NCI-H2196 treated with DMSO at 0.1 percent for 48 hours (cell line): ENCODE measurements around the gene KIF2B.
"Not testable (repeated sequence)": the region's sequence is repeated elsewhere in the genome, so short reads cannot be mapped to it uniquely, and the experiment has no call there.

Source experiments
- DNase-seq: peaks from one replicate; lab custom pipeline; 2025; ENCODE audit not compliant: unreplicated experiment; lab: John Stamatoyannopoulos, UW

KIF2B gene, protein sequence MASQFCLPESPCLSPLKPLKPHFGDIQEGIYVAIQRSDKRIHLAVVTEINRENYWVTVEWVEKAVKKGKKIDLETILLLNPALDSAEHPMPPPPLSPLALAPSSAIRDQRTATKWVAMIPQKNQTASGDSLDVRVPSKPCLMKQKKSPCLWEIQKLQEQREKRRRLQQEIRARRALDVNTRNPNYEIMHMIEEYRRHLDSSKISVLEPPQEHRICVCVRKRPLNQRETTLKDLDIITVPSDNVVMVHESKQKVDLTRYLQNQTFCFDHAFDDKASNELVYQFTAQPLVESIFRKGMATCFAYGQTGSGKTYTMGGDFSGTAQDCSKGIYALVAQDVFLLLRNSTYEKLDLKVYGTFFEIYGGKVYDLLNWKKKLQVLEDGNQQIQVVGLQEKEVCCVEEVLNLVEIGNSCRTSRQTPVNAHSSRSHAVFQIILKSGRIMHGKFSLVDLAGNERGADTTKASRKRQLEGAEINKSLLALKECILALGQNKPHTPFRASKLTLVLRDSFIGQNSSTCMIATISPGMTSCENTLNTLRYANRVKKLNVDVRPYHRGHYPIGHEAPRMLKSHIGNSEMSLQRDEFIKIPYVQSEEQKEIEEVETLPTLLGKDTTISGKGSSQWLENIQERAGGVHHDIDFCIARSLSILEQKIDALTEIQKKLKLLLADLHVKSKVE

DNA sequence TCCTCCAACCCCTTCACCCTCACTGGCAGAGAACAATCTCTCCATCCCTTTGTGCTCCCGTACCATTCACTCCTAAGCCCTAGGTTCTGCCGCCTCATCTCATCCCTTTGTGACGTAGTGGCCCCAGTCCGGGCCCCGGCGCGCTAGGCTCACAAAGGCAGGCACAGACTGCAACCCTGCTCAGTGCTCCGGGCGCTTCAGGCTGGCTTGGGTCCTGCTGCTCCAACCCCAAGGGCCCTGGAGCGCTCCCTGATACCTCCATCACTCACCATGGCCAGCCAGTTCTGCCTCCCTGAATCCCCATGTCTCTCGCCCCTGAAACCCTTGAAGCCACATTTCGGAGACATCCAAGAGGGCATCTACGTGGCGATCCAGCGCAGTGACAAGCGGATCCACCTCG is at the start of gene KIF2B:
KIF2B (plus strand) TSS at position 164 of the 400 bp plus-strand sequence; CDS start at position 271, 107 bp downstream.
- no peak for DNase-seq

DNA sequence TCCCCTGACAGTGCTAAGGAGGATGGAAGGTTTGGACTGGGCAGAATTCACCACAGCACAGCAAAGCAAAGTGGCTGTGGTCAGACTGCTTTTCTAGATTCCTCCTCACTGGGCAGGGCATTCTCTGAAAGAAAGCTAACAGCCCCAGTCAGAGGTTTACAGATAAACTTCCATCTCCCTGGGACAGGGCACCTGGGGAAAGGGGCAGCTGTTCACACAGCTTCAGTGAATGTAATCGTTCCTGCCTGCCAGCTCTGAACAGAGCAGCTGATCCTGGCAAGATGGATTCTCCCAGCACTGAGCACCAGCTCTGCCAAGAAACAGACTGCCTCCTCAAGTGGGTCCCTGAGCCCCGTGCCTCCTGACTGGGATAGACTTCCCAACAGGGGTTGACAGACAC is 42.4 kb upstream of the KIF2B start:
- DNase-seq = no peak

DNA sequence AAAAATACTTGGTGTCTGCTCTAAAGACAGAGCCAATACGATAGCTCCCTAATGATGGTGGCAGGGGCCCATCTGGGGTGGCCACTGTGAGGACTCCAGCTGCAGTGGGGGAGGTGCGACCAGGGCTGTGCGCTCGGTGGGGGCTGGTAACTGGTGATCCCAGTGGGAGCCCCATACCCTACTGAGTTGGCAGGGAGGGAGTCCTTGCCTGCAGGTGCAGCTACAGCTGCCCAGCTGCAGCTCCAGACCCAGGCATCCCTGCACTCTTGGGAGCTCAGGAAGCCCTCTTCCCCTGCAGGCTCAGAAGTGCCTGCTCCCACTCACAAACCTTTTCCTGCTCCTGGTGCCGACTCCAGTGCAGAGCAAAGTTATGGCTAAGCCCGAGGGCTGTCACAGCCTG is 31.2 kb upstream of the KIF2B start:
- DNase-seq = no peak

DNA sequence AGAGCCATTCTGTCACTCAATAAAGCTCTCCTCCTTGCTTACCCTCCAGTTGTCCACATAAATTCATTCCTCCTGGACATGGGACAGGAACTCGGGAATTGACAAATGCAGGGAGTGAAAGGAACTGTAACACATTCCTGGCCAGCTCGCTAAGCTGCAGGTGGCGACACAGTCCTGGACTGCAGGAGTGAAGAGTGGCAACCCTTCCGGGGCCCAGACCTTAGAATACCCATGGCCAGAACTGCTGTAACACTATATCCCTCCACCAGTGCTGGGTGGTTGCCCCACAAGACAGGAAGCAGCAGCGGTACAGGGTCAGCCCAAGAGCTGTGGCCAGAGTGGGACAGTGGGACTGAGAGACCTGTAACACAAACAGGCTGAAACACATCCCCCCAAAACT is 30.3 kb upstream of the KIF2B start:
- no peak for DNase-seq

DNA sequence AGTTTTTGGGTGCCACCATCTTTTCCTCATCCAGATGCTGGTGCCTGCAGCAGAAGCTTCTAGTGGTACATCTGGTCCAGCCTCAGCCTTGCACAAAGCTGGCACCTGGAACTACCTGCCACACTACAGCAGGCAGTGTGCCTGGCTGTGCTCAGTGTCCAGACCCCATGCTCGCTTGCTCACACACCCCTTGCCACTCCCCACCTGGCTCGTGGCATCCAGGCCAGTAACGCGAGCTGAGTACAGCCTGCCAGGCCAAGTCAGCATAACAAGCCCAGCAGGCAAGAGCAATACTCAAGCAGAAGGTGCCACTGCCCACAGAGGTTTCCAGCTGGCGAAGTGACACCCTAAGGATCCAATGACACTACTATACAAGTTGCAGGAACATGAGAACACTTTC is 29.7 kb upstream of the KIF2B start:
- no peak for DNase-seq

DNA sequence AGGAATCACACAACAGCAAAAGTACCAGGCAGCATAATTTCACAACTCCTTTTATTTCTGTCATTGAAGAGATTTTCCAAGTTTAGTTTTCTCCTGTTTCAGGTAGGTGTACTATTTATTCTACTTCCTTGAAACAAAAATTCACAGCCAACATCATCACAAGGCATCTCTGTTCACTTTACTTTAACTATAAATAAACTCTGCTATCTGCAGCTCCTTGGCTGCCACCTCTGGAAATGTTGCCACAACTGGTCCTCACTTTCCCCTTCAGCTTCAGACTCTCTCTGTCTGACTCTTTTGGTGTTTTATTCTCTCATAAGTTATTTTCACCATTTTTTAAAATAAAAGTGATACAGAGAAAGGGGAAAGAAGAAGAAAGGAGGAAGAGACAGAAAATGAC is 27.9 kb upstream of the KIF2B start:
- no peak for DNase-seq

DNA sequence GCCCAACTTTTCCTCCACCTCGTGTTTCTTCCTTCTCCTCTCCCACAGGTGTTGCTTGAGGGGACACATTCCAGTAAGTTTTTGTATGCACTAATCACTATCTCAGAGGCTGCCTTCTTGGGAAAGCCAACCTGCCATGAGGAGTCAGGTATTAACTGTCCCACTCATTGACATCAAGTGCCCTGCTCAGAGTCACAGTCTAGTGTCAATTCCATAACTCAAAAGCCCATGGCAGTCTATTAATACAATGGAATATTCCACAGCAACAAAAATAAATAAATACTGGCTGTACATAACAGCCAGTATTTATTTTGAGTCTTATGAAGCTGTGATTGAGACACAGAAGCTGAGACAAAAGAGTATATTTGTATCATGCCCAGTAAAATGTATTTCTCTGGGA is 26.1 kb upstream of the KIF2B start:
- DNase-seq = no peak

DNA sequence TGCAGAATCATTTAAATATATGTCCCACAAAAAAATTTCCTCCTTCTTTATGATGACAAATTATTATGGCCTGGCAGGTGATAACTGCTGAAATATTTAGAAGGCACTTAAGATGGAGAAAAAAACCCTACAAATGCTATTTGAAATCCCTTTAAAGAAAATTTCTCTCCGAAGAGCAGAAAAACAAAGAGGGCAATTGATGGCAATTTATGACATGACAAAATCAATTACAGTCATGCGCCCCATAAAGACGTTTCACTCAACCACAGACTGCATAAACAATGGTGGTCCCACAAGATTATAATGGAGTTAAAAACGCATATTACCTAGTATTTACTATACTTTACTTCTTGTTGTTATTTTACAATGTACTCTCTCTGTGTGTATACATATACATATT is 25.2 kb upstream of the KIF2B start:
- DNase-seq = no peak

DNA sequence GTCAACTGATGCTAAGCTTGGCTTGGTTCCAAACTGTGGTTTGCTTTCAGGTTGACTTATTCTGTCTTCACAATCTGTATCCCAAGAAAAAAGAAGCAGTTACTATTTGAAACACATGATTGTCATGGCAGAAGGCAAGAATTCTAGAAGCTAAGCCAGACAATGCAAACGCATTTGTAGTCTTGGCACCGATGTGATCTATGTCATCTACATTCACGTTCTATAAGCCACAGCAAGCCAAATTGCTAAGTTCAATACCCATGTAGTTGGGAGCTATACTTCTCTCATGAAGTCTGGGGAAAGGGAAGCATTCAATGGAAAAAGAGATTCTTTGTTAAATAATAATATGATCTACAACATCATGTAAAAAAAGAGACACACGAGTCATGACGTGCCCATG is 18.3 kb upstream of the KIF2B start:
- no peak for DNase-seq

DNA sequence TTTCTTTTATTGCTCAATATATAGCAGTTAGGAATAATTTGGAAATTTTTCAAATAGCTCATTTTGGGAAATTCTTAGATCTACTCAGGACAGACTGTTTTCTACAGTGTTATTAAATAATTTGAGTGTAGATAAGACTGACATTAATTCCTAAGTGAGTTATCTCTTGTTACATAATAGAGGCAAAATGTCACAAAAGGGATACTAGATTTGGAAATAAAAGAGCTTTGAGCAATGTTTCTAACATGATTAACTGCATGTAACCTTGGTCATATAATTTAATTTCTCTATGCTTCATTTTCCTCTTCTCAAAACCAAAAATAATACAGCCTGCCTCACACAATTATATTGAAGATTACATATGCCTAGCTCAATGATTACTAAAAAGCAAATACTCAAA is 16.3 kb upstream of the KIF2B start:
- no peak for DNase-seq

DNA sequence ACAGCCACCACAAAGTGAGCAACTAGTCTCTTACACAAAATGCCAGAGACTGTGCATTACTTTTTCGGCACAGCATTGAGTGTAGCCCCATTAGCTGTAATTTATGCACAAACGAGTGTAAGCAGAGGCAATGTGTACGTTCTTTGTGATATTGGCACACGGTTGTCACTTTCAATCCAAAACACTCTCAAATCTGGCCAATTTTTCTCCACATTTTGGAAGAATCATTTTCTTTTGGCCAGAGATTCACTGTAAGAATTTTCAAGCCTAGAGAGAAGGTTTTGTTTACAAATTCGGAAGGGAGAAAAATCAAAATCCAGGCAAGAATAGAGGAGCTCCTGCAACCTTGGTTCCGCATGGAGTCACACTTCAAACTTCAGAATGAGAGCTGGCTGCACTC is 15.4 kb upstream of the KIF2B start:
- DNase-seq = no peak

DNA sequence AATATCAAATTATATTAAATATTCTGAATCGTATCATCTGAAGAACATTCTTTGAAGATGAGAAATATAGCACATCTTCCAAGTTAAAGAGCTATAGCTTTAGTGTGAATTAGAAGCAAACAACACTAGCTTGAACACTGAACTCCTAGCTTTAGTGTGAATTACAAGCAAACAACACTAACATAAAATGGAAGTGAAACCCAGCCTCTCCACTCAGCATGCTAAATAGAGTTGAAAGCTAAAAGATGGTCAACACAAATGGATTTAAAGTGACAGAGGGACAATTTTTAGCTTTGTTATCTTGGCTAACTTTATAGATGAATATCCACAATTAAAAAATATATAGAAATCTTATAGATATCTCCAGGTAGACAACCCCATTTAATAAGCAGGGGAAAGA is 4.5 kb upstream of the KIF2B start:
- DNase-seq = no peak

DNA sequence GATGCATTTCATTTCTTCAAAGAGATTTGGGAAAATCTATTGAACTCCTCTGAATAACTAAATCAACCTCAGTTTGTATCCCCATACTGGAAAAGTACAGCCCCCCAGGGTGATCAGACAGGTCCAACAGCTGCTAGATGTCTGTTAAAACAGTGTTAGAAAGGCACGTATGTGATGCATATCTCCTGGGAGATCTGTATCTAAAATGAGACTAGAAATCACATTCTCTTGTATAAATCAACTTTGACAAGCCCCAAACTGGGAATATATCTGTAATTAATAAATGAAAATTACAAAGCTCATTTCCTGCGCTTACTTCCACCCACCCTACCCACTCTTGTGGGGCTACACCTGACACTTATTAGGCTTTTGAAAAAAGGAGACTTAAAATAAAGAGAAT is 3.8 kb upstream of the KIF2B start:
- DNase-seq = no peak

DNA sequence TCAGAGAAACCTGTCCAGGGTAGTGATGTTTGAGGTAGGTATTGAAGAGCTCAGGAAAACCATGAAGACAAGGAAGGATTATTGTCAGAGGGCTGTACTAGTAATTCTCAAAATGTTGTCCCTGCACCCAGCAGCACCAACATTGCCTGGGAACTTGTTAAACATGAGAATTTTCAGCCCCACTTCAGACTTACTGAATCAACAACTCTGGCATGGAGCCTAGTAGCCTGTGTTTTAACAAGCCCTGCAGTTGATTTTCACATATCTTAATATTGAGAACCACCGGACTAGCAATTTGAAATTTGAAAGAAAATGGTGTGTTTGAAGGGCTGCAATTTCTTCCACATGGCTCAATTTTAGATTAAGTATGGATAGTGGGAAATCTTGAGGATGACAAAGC is 2.8 kb upstream of the KIF2B start:
- no peak for DNase-seq

DNA sequence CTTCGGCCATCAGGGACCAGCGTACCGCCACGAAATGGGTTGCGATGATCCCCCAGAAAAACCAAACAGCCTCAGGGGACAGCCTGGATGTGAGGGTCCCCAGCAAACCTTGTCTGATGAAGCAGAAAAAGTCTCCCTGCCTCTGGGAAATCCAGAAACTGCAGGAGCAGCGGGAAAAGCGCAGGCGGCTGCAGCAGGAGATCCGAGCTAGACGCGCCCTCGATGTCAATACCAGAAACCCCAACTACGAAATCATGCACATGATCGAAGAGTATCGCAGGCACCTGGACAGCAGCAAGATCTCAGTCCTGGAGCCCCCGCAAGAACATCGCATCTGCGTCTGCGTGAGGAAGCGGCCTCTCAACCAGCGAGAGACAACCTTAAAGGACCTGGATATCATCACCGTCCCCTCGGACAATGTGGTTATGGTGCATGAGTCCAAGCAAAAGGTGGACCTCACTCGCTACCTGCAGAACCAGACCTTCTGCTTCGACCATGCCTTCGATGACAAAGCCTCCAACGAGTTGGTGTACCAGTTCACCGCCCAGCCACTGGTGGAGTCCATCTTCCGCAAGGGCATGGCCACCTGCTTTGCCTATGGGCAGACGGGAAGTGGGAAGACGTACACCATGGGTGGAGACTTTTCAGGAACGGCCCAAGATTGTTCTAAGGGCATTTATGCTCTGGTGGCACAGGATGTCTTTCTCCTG is 769 bp downstream of the KIF2B start:
- DNase-seq = no peak

DNA sequence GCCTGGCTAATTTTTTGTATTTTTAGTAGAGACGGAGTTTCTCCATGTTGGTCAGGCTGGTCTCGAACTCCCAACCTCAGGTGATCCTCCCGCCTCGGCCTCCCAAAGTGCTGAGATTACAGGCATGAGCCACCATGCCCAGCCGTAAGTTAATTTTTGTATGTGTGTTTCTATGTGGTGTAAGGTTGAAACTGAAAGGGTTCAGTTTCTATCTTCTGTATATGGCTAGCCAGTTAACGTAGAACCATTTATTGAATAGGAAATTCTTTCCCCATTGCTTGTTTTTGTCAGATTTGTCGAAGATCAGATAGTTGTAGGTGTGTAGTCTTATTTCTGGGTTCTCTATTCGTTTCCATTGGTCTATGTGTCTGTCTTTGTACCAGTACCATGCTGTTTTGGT is 12.0 kb downstream of the KIF2B start:
- not testable (repeated sequence) for DNase-seq

DNA sequence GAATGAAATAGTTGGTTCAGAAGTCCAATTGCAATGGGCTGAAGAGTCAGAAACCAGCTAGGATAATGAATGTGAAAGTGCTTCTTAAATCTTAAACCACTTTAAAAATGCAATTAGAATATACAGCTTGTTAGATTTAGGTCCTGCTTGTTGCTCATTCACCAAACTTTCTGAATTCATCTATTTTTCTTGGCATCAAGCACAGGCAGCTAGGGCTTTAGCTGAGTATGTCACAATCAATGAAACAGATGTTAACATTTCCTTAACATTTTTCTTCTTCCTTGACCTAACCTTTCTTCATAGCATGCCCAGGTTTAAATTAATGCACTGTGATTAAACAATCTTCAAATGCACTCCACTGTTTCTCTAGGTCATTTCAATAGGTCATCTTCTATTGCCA is 14.4 kb downstream of the KIF2B start:
- no peak for DNase-seq

DNA sequence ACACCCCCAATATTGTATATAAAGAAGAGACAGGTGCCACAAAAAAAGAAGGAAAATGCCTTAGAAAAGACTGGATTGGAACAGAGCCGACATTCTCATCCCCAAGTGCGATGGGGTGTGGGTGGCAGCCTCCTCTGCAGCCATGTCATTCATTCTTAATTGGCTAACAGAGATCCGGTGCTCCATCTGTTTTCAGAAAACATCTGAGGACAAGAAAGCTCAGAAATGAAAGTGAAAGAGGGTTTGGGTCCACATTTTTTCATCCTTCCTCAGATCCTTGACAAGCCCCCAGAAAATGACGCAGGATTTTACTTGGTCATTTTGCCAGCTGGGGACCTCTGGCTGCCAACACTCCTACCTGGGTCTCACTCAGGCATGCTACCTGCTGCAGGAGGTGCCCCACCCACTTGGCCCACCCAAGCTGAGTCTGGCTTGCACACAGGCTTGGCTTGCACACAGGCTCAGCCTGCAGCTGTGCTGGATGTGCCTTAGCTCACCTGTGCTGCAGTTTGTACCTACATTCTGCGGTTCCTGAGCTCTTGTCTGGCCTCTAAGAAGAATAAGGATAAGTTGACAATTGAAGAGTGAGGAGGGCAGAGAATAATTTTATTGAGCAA is 21.9 kb downstream of the KIF2B start:
- DNase-seq = no peak

DNA sequence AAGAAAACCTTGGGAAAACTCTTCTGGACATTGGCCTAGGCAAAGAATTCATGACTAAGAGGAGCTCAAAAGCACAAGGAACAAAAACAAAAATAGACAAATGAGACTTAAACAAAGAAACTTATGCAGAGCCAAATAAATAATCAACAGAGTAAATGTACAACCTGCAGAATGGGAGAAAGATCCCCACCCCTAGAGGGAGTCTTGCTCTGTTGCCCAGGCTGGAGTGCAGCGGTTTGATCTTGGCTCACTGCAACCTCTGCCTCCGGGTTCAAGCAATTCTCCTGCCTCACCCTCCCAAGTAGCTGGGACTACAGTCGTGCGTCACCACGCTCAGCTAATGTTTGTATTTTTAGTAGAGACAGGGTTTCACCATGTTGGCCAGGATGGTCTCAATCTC is 48.4 kb downstream of the KIF2B start:
- not testable (repeated sequence) for DNase-seq
